ENCODE measurements around the gene LZIC.

GRCh38 chr1:9887070-9887469 is 56.1 kb downstream of the LZIC start:
- TF ChIP-seq, protein P1, sequence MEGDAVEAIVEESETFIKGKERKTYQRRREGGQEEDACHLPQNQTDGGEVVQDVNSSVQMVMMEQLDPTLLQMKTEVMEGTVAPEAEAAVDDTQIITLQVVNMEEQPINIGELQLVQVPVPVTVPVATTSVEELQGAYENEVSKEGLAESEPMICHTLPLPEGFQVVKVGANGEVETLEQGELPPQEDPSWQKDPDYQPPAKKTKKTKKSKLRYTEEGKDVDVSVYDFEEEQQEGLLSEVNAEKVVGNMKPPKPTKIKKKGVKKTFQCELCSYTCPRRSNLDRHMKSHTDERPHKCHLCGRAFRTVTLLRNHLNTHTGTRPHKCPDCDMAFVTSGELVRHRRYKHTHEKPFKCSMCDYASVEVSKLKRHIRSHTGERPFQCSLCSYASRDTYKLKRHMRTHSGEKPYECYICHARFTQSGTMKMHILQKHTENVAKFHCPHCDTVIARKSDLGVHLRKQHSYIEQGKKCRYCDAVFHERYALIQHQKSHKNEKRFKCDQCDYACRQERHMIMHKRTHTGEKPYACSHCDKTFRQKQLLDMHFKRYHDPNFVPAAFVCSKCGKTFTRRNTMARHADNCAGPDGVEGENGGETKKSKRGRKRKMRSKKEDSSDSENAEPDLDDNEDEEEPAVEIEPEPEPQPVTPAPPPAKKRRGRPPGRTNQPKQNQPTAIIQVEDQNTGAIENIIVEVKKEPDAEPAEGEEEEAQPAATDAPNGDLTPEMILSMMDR (conservative IDR thresholded peaks at IDR 0.05 in 1 of 2, IDR thresholded peaks at IDR 0.05 in 1 of 2; ENCODE audit: extremely low read depth in 1 of 2, insufficient read depth in 1 of 2, low read depth in 1 of 2, low read length in 2 of 2) = no peak
- no peak for TF ChIP-seq EZH2 (IDR thresholded peaks at IDR 0.05; ENCODE audit: borderline replicate concordance, low read length)

All from mammary epithelial cell (primary cell).